Ovary (tissue), 3 donors: Measurements from ENCODE around the gene WDR73.

Source experiments
- CTCF ChIP-seq, 3 donors: fragments of 450-650 bp in 2 of 3; fragments of 200-600 bp in 1 of 3; IDR thresholded peaks; one replicate each; pipeline versions ENCODE4 v1.5.1 to v1.8.0; 2016 to 2022; ENCODE audit warnings: antibody characterized with exemption in 3 of 3, mild to moderate bottlenecking in 1 of 3
- POLR2A ChIP-seq: fragments of 450-650 bp; IDR thresholded peaks from one replicate; pipeline ENCODE4 v1.6.1; 2017; ENCODE audit warnings: antibody characterized with exemption, mild to moderate bottlenecking, moderate library complexity
- donor health status: DM: no; HTN: no; CAD: no.

- TF ChIP-seq CTCF (IDR thresholded peaks at IDR 0.05) (no peak), POLR2A (no peak)
These were observed 4.8 kb upstream of the WDR73 start for GRCh38 chr15:84658788-84659411.
